ENCODE measurements around the gene SDF2L1.
"Not testable (repeated sequence)": the region's sequence is repeated elsewhere in the genome, so short reads cannot be mapped to it uniquely, and the experiment has no call there.

Gene SDF2L1

GRCh38 chr22:21634081-21634480, 8.0 kb upstream of the SDF2L1 start:
- Mint-ChIP-seq H3K36me3 (ENCODE audit: low read depth) (no peaks in the 10 kb centered on the region), H3K4me3 (no peak overlapping the region), H3K4me1 (no peaks in the 10 kb centered on the region), H3K27me3 (ENCODE audit: low read depth) (no peaks in the 10 kb centered on the region), H3K27ac (no peak overlapping the region), H3K9me3 (no peaks in the 10 kb centered on the region)
- no peak for TF ChIP-seq CTCF (IDR thresholded peaks at IDR 0.05; ENCODE audit: unreplicated experiment in 3 of 3)

- Mint-ChIP-seq H3K9me3 (no peaks in the 10 kb centered on the region), H3K4me1 (no peaks in the 10 kb centered on the region), H3K27ac (no peak overlapping the region), H3K27me3 (ENCODE audit: low read depth) (no peaks in the 10 kb centered on the region), H3K4me3 (no peak overlapping the region), H3K36me3 (ENCODE audit: low read depth) (no peaks in the 10 kb centered on the region)
- no peak for TF ChIP-seq CTCF (IDR thresholded peaks at IDR 0.05; ENCODE audit: unreplicated experiment in 3 of 3)
Observed at GRCh38 chr22:21634844-21635243, 7.3 kb upstream of the SDF2L1 start.

GRCh38 chr22:21635771-21636510, 6.2 kb upstream of the SDF2L1 start:
- H3K4me1 Mint-ChIP-seq, result peaks cover 3% of the 10 kb centered on the region
- H3K4me3 Mint-ChIP-seq, result no peak overlapping the region
- H3K27me3 Mint-ChIP-seq (ENCODE audit: low read depth), result peaks cover 2% of the 10 kb centered on the region
- no peak overlapping the region for H3K27ac Mint-ChIP-seq
- no peaks in the 10 kb centered on the region for H3K9me3 Mint-ChIP-seq
- TF ChIP-seq CTCF (IDR thresholded peaks at IDR 0.05; ENCODE audit: unreplicated experiment in 3 of 3), result no peak
- H3K36me3 Mint-ChIP-seq (ENCODE audit: low read depth), result no peaks in the 10 kb centered on the region

GRCh38 chr22:21636629-21637218, 5.4 kb upstream of the SDF2L1 start:
- no peaks in the 10 kb centered on the region for H3K9me3 Mint-ChIP-seq
- H3K4me1 Mint-ChIP-seq, result peaks cover 8% of the 10 kb centered on the region
- H3K27ac Mint-ChIP-seq, result no peak overlapping the region
- no peak overlapping the region for H3K4me3 Mint-ChIP-seq
- no peaks in the 10 kb centered on the region for H3K36me3 Mint-ChIP-seq (ENCODE audit: low read depth)
- H3K27me3 Mint-ChIP-seq (ENCODE audit: low read depth), result peaks cover 7% of the 10 kb centered on the region
- TF ChIP-seq CTCF (IDR thresholded peaks at IDR 0.05; ENCODE audit: unreplicated experiment in 3 of 3), result no peak

GRCh38 chr22:21637450-21637849, 4.7 kb upstream of the SDF2L1 start:
- not testable (repeated sequence) for H3K4me3 Mint-ChIP-seq; H3K36me3 Mint-ChIP-seq (ENCODE audit: low read depth); H3K9me3 Mint-ChIP-seq; H3K4me1 Mint-ChIP-seq; H3K27me3 Mint-ChIP-seq (ENCODE audit: low read depth); H3K27ac Mint-ChIP-seq

- Mint-ChIP-seq H3K36me3 (ENCODE audit: low read depth) (peaks cover 8% of the 10 kb centered on the region), H3K4me1 (peaks cover 14% of the 10 kb centered on the region), H3K4me3 (no peak overlapping the region), H3K9me3 (no peaks in the 10 kb centered on the region), H3K27me3 (ENCODE audit: low read depth) (peaks cover 7% of the 10 kb centered on the region), H3K27ac (no peak overlapping the region)
- TF ChIP-seq CTCF (IDR thresholded peaks at IDR 0.05; ENCODE audit: unreplicated experiment in 3 of 3), result no peak
Observed at GRCh38 chr22:21639359-21639758, 2.7 kb upstream of the SDF2L1 start.

Measured in nephron (organoid).